SU-DHL-6 (cell line): ENCODE results near the gene CDK5R2.

ENCODE experiments used
- CTCF ChIP-seq: fragments of 200-600 bp; sonication (generic); IDR thresholded peaks from one replicate; pipeline ENCODE4 v1.5.1; 2017; ENCODE audit warnings: antibody characterized with exemption, mild to moderate bottlenecking, low read length, moderate library complexity; ENCODE audit not compliant: insufficient read depth, poor library complexity, severe bottlenecking
- EZH2phosphoT487 ChIP-seq: fragments of 200-600 bp; sonication (generic), shearing (Covaris generic); conservative IDR thresholded peaks from 2 replicates; pipeline ENCODE4 v1.6.1; 2018; ENCODE audit warnings: mild to moderate bottlenecking, antibody characterized with exemption, low read length, moderate library complexity, mixed read lengths

- TF ChIP-seq CTCF (no peak), EZH2phosphoT487 (no peak)
Observed at GRCh38 chr2:219009294-219009693, 49.8 kb downstream of the CDK5R2 start.
